ENCODE measurements around the gene CATSPERD.
"Not testable (repeated sequence)": the region's sequence is repeated elsewhere in the genome, so short reads cannot be mapped to it uniquely, and the experiment has no call there.

The CATSPERD gene

GRCh38 chr19:5686647-5687359, 33.6 kb upstream of the CATSPERD start:
- peak; percentile 47 for DNase-seq

GRCh38 chr19:5687360-5688198, 32.9 kb upstream of the CATSPERD start:
- no peak for DNase-seq

GRCh38 chr19:5688262-5688881, 32.1 kb upstream of the CATSPERD start:
- DNase-seq: not testable (repeated sequence)

- peak; percentile 96 for DNase-seq
Measured at GRCh38 chr19:5690125-5690954, 30.1 kb upstream of the CATSPERD start, which contains the start of gene RPL36. Gene RPL36 (plus strand): TSS chr19:5690295. CDS start chr19:5690508, 213 bp downstream.

GRCh38 chr19:5690955-5691821, 29.2 kb upstream of the CATSPERD start:
- no peak for DNase-seq

GRCh38 chr19:5691822-5692722, 28.4 kb upstream of the CATSPERD start:
- DNase-seq: no peak

GRCh38 chr19:5692723-5693194, 27.7 kb upstream of the CATSPERD start:
- DNase-seq: no peak

GRCh38 chr19:5693195-5694166, 27.0 kb upstream of the CATSPERD start:
- no peak for DNase-seq

GRCh38 chr19:5694167-5694955, 26.1 kb upstream of the CATSPERD start:
- DNase-seq: no peak

- DNase-seq: no peak
Measured at GRCh38 chr19:5694956-5695648, 25.3 kb upstream of the CATSPERD start.

GRCh38 chr19:5695649-5696195, 24.7 kb upstream of the CATSPERD start:
- no peak for DNase-seq

- DNase-seq: no peak
Measured at GRCh38 chr19:5696196-5697021, 24.0 kb upstream of the CATSPERD start.

- DNase-seq: no peak
Measured at GRCh38 chr19:5697022-5697889, 23.2 kb upstream of the CATSPERD start.

- no peak for DNase-seq
Measured at GRCh38 chr19:5697890-5698634, 22.4 kb upstream of the CATSPERD start.

Measured in NCI-H2107 (cell line).